NCI-H460 (cell line): ENCODE measurements around the gene ELAVL2. TPM values are rescaled to one million over a fixed set of nuclear protein-coding genes. Genes with fewer than 3 reads are reported as not detected.

Experiments
- DNase-seq: peaks from one replicate; pipeline ENCODE4 v3.0.0-alpha.2; 2016; ENCODE audit warnings: low read depth; ENCODE audit errors: extremely low read depth
- total RNA-seq: library from RNA; depleted of rRNA; stranded (reverse); fragments of >200 nt; shearing (Covaris generic); gene quantifications from 2 replicates; pipeline ENCODE4 v1.2.3, GENCODE V29; 2014

ELAVL2 gene
- total RNA-seq, 1 experiment from 2014 or later = 1.2 TPM

DNA sequence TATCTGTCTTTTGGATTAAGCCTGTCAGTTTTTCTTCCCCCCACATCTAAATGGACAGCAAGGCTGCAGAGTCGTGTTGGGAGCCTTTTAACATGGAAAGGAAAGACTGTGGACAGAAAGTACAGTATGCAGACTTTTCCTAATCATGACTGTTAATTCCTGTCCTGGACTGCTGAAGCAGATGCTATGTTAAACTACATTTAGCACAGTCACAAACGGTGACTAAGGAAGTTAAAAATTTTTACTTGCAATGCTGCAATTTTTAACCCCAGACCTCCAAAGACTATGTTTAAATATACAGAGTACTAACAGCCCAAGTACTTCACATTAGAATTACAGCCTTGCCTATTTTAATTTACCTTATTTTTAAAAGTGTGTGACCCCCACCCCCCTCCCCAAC lies 51.8 kb downstream of the ELAVL2 start:
- DNase-seq = no peak

DNA sequence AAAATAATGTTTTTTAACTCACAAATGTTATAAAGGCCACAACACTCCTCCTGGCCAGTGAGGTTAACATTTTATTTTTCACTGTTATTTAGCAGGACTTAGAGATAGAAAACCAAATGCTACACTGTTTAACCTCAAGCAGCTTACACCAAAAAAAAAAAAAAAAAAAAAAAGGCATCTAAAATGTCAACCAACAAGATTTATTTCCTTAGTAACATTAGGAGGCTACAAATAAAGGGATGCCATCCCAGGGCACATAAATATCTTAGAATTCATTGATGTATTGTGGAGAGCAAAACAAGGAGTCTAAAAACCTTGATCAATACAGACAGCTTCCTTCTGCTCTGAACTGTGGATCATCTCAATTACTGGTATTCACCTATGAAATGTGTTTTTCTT lies 53.7 kb downstream of the ELAVL2 start:
- no peak for DNase-seq

DNA sequence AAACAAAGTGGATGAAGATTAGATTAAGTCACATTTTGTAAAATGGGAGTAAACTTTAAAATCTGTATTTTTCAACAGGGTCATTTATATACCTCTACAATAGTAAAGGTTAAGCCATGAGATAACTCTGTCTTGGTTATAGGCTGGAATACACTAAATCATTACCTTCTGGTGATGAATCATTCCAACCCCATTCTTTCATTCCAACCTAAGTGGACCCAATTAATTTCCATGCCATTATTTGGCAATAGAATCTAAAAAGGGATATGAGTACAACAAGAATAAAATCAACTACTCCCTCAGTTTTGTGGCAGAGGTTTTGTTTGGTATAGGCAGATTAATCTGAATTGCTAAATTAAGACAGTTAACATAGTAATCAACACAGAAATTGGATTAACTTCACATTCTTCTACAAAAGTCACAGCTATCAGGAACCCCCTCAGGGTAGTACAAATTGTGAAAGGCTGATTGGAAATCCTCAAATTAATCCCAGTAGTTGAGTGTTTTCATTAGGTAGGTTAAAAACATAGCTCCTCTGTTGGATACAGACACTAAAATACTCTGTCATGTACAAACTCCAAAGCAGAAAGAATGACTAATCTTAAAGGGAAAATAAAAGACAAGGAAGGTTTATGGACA lies 54.2 kb downstream of the ELAVL2 start:
- no peak for DNase-seq

GRCh38 chr9:23769307-23769935 lies 56.6 kb downstream of the ELAVL2 start:
- no peak for DNase-seq

GRCh38 chr9:23768861-23769260 lies 57.2 kb downstream of the ELAVL2 start:
- DNase-seq = no peak

DNA sequence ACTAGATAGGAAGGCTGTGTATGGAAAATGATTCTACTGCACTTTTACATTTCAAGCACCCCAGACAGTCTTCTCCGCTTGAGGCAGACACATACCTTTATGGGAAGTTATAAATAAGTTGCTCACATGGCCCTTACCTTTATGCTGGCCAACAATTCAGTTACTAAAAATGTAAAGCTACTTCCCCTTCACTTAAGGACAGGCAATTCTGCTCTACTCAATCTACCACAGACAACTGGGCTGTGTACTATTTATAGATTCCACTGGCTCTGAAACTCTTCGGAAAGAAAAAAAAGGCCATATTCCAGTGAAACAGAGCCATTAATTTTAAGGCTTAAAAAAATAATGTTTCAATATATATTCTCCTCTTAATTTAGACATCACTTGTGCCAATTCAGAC lies 59.4 kb downstream of the ELAVL2 start:
- no peak for DNase-seq

GRCh38 chr9:23765561-23765960 lies 60.5 kb downstream of the ELAVL2 start:
- DNase-seq = no peak

- DNase-seq = no peak
These were observed 61.8 kb downstream of the ELAVL2 start for GRCh38 chr9:23764219-23764618.

DNA sequence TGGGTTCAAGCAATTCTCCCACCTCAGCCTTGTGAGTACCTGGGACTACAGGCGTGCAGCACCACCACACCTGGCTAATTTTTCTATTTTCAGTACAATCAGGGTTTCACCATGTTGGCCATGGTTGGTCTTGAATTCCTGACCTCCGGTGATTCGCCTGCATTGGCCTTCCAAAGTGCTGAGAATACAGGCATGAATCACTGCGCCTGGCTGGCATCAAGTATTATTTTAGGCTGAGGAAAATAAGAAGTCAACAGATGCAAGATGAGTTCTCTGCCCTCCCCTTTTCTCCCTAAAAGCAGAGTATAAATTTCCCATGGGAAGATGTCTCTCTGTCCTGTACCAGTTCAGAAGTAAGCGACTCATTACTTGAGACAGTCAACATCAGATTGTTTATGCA lies 71.5 kb downstream of the ELAVL2 start:
- DNase-seq = no peak

- DNase-seq = no peak
These were observed 73.2 kb downstream of the ELAVL2 start for GRCh38 chr9:23752859-23753258.

DNA sequence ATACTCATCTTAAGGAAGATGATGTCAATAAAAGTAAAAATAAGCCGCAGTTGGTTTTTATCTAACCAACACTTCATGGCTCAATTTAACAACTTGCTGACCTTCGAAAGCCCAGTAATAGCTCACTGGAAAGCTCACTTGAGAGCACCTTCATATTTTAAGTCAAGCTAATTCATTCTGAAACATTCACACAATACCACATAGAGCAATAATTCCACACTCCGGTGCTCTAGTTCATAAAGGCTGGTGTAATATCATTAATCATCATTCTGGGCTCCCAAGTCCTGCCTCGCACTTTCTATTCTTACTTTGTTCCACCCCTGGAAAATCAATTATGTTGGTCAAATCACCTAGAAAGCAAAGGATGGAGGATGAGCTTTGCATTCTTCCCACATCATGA lies 74.4 kb downstream of the ELAVL2 start:
- DNase-seq = no peak

DNA sequence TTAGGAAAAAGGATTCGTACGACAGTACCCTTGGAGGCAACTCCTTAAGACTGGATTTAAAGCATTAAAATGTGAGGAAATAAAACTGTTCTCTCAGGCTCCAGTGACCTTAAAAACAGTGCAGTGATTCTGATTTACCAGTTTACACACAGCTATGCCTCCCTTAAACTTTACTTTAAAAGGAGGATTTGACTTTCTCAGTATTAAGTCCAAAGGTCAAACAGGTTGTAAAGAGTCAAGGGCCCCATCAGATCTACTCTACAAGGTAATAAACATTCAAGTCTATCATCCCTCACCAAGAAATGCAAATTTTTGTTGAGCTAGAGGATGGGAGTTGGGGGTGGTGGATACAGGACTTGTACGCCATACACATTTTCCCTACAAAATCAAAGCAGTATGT lies 75.2 kb downstream of the ELAVL2 start:
- DNase-seq = no peak

DNA sequence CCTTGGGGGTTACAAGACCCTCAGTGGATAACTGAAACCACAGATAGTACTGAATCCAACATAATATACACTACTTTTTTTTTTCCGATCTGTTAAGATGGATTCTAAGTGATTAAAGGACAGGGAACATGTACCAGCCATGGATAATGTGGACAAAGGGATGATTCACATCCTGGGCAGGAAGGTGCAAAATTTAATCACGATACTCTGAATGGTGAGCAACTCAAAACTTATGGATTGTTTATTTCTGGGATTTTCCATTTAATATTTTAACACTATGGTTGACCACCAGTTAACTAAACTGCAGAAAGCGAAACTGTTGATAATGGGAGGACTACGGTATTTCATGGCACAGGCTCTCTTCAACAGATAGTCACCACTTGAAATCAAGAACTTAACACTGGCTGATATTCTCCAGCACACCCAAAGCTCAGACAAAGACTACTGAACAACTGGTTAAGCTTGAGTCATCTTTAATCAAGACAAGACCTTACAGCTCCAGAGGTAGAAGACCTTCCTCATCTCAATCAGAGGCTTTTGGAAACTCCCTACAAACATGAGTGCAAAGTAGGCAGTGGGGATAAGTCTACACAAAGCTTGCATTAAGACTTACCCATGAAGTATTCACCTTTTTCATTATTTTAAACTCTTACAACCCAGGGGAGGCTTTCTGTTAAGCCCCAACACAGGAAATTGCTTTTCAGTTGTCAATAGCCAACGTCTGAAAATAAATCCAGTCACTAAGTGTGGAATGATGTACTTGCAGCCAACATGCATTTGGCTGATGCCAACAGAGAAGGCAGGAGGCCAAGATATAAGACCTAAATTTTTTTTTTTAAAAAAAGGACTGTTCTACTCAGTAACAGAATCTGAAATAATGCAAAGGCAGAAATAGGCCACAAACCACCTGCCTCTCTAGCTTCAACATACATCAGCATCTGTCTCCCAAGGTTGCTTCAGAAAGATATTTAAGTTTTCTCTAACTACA lies 78.7 kb downstream of the ELAVL2 start:
- no peak for DNase-seq

GRCh38 chr9:23746317-23746716 lies 79.7 kb downstream of the ELAVL2 start:
- DNase-seq = no peak

GRCh38 chr9:23743036-23743435 lies 83.0 kb downstream of the ELAVL2 start:
- no peak for DNase-seq

DNA sequence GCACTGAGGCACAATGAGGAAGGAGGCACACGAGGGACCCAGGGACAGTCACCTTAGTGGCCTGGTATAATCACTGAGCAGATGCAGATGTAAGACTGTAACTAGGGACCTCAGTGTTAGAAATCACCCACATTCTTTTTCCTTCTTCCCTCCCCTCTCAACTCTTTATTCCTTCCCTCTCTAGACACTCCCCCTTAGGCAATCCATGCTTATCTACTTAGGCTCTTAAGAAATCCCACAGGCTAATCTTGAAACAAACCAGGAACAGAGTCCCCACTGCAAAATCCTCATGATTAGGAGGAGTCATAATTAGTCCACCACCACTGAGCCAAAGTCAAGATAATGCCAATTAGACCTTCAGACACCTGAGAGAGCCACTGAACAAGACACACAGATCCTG lies 84.7 kb downstream of the ELAVL2 start:
- no peak for DNase-seq

DNA sequence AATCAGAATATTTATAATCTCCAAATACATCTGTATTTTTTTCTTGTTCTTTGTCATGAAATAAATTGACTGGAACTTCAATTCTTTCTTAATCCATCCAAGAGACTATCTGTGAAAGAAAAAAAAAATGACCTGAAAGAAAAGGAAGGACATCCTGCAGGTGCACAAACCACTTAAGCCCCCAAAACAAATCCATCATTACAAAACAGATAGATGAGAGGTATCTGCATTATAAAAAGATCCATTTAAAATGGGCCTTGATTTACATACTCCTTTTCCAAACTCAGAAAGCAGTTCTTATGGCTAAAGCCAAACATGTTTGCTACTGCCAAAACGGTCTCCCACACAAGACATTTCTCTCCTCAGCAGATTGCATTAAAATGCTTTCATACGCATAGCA lies 85.5 kb downstream of the ELAVL2 start:
- no peak for DNase-seq

- DNase-seq = no peak
These were observed 86.3 kb downstream of the ELAVL2 start for GRCh38 chr9:23739753-23740152.

DNA sequence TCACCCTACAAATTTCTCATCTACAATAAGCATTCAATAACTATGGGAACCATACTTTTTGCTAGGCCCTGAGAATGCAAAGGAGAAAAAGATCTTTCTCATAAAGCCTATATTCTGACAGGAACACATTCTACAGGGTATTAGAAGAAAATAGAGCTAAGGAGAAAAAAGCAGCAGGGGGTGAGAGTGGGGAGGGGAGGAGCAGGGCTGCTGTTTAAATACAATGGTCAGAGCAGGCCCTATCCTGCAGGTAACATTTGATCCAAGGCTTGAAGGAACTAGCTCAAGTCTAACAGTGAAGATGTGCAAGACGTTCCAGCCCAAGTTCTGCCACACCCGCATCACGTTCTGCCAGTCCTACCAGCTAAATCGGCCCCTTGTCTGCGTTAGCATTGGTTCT lies 89.7 kb downstream of the ELAVL2 start:
- no peak for DNase-seq

- no peak for DNase-seq
These were observed 92.5 kb downstream of the ELAVL2 start for GRCh38 chr9:23733495-23734078.

GRCh38 chr9:23731353-23731752 lies 94.7 kb downstream of the ELAVL2 start:
- DNase-seq = no peak
